Endothelial cell of umbilical vein (primary cell): ENCODE measurements around the gene GNAL. TPM values are rescaled to one million over a fixed set of nuclear protein-coding genes. Genes with fewer than 3 reads are reported as not detected.

Source experiments
- BruUV-seq: library from RNA; stranded (reverse); fragments of 400-500 nt; replicated peaks from 2 replicates; lab custom pipeline; 2021; lab: Mats Ljungman, UMichigan
- CTCF ChIA-PET: fragments of 300-600, 350-600 bp; sonication (Branson Sonifier 250); formaldehyde crosslinking; loops from one replicate; lab custom pipeline; 2021; ENCODE audit warnings: antibody characterized with exemption, inconsistent platforms; lab: Charles Lee
- POLR2A ChIA-PET: fragments of 300-600, 350-600 bp; sonication (Branson Sonifier 250); formaldehyde crosslinking; loops from one replicate; lab custom pipeline; 2021; ENCODE audit warnings: antibody characterized with exemption, inconsistent platforms; lab: Charles Lee
- DNase-seq: peaks from one replicate; pipeline ENCODE4 v3.0.0-alpha.2; 2011; ENCODE audit warnings: low read depth, low spot score
- FAIRE-seq: peaks from 2 replicates; lab custom pipeline; 2011; peaks lifted over from hg19 to GRCh38; lab: Jason Lieb, UNC
- H2AFZ ChIP-seq: 2 replicates; pipeline ENCODE4 v1.6.0; 2012; ENCODE audit warnings: low read depth, low read length, control low read depth, inconsistent platforms
- H3K27ac ChIP-seq: 2 replicates; pipeline ENCODE4 v1.5.1; 2011; ENCODE audit warnings: low read depth, mild to moderate bottlenecking, control low read depth, low read length, moderate library complexity; ENCODE audit not compliant: insufficient read depth
- H3K27me3 ChIP-seq, 2 experiments: 2 replicates each; pipeline versions ENCODE4 v1.6.0 to v1.6.1; 2011; ENCODE audit warnings: low read length in 2 of 2, mixed read lengths in 1 of 2; ENCODE audit not compliant: control insufficient read depth in 2 of 2, insufficient read depth in 2 of 2
- H3K36me3 ChIP-seq, 2 experiments: 2 replicates in 1 of 2; 3 replicates in 1 of 2; pipeline ENCODE4 v1.5.1; 2011; ENCODE audit warnings: low read length in 2 of 2, mild to moderate bottlenecking in 1 of 2, moderate library complexity in 1 of 2; ENCODE audit not compliant: control insufficient read depth in 2 of 2, insufficient read depth in 2 of 2; ENCODE audit errors: extremely low read depth in 1 of 2
- H3K4me1 ChIP-seq: 3 replicates; pipeline ENCODE4 v1.5.1; 2011; ENCODE audit warnings: mild to moderate bottlenecking, low read length; ENCODE audit not compliant: control insufficient read depth, insufficient read depth; ENCODE audit errors: extremely low read depth
- H3K4me2 ChIP-seq: 2 replicates; pipeline ENCODE4 v1.6.1; 2011; ENCODE audit warnings: low read length, control low read depth, mixed read lengths; ENCODE audit not compliant: insufficient read depth
- H3K4me3 ChIP-seq, 3 experiments: fragments of 200-600 bp in 1 of 3; sonication (generic), shearing (Covaris generic) in 1 of 3; replicated peaks in 1 of 3; 2 replicates each; pipeline ENCODE4 v1.5.1; 2011 to 2016; ENCODE audit warnings: control low read depth in 3 of 3, low read length in 3 of 3, mild to moderate bottlenecking in 2 of 3, inconsistent platforms in 1 of 3, low read depth in 1 of 3, moderate library complexity in 1 of 3; ENCODE audit not compliant: insufficient read depth in 1 of 3
- H3K79me2 ChIP-seq: 2 replicates; pipeline ENCODE4 v1.6.0; 2012; ENCODE audit warnings: low read length, inconsistent platforms; ENCODE audit not compliant: control insufficient read depth, insufficient read depth
- H3K9ac ChIP-seq: replicated peaks from 2 replicates; pipeline ENCODE3; 2011; ENCODE audit warnings: low read length, control low read depth; ENCODE audit not compliant: insufficient read depth; ENCODE audit errors: extremely low read depth
- H3K9me1 ChIP-seq: replicated peaks from 3 replicates; pipeline ENCODE4 v1.6.0; 2011; ENCODE audit warnings: mild to moderate bottlenecking, low read length; ENCODE audit not compliant: control insufficient read depth, insufficient read depth; ENCODE audit errors: extremely low read depth
- H3K9me3 ChIP-seq: replicated peaks from 2 replicates; pipeline ENCODE4 v1.5.1; 2012; ENCODE audit warnings: low read length, inconsistent platforms; ENCODE audit not compliant: control insufficient read depth, insufficient read depth
- H4K20me1 ChIP-seq: replicated peaks from 2 replicates; pipeline ENCODE3; 2011; ENCODE audit warnings: mild to moderate bottlenecking, low read length; ENCODE audit not compliant: control insufficient read depth, insufficient read depth; ENCODE audit errors: extremely low read depth
- GATA2 ChIP-seq: IDR thresholded peaks from 2 replicates; pipeline ENCODE4 v1.7.0; 2011; ENCODE audit warnings: low read depth, mild to moderate bottlenecking, moderate library complexity, mixed read lengths, low read length; ENCODE audit not compliant: insufficient read length, insufficient read depth
- JUN ChIP-seq: IDR thresholded peaks from 2 replicates; pipeline ENCODE4 v1.6.1; 2011; ENCODE audit warnings: borderline replicate concordance, low read depth; ENCODE audit not compliant: insufficient read length, insufficient read depth
- MYC ChIP-seq: IDR thresholded peaks from one replicate; pipeline ENCODE4 v1.6.1; 2011; ENCODE audit warnings: mild to moderate bottlenecking, low read depth, low read length
- POLR2A ChIP-seq: IDR thresholded peaks from 2 replicates; pipeline ENCODE4 v1.6.1; 2012; ENCODE audit warnings: low read depth, mild to moderate bottlenecking, control low read depth, low read length
- POLR2AphosphoS5 ChIP-seq: IDR thresholded peaks from 2 replicates; pipeline ENCODE4 v1.6.1; 2012; ENCODE audit warnings: low read depth, mild to moderate bottlenecking, control low read depth, low read length, moderate library complexity; ENCODE audit not compliant: insufficient read depth
- dilution Hi-C: fragments of 300-500 bp; cut with MboI; formaldehyde crosslinking; loops from one replicate; pipeline ENCODE4 v1.15.0; 2019; ENCODE audit warnings: low sequenced_read_pairs; ENCODE audit not compliant: extremely low pct_ligation_motif_present
- intact Hi-C: fragments of 100-400 bp; cut with micrococcal nuclease; formaldehyde crosslinking; loops from one replicate; pipeline ENCODE4 v1.10.0; 2022
- polyA plus RNA-seq, 4 experiments: library from polyadenylated mRNA; depleted of rRNA in 3 of 4; stranded (reverse) in 3 of 4; unstranded in 1 of 4; fragments of >200 nt; gene quantifications; 2 replicates each; pipeline versions ENCODE4 v1.2.1 to v1.2.3, GENCODE V29; 2011 to 2012; ENCODE audit warnings: missing spikeins in 1 of 4
- total RNA-seq: library from RNA; stranded (reverse); gene quantifications from 2 replicates; pipeline ENCODE4 v1.2.3, GENCODE V29; 2021
- TF ChIP-seq, protein P1 (sequence below), 2 donors: IDR thresholded peaks; 1 replicate in 1 of 2; 2 replicates in 1 of 2; pipeline ENCODE4 v1.5.1; 2011; ENCODE audit warnings: low read length in 2 of 2, mild to moderate bottlenecking in 2 of 2, moderate library complexity in 2 of 2, control low read depth in 1 of 2, inconsistent platforms in 1 of 2, low read depth in 1 of 2; ENCODE audit not compliant: insufficient read depth in 1 of 2; ENCODE audit errors: extremely low read depth in 1 of 2
- TF ChIP-seq, protein P2 (sequence below): IDR thresholded peaks from 2 replicates; pipeline ENCODE4 v1.6.1; 2011; ENCODE audit not compliant: insufficient read depth, insufficient read length

The GNAL gene
- total and polyA plus RNA-seq, 2 donors (not counting 3 experiments of a cell fraction or from before 2014, with no cell fraction given), result 0.07 to 0.73 TPM

DNA sequence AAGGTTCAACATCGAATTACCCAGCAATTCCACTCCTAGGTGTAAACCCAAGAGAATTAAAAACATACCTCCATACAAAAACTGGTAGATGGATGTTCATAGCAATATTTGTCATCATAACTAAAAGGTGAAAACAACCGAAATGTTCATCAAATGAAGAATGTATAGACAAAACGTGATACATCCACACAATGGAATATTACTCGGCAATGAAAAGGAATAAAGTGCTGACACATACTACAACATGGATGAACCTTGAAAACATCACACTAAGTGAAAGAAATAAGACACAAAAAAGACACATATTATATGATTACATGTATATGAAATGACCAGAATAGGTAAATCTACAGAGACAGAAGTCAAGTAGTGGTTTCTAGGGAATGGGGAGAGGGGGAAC is 141.5 kb downstream of the GNAL start:
- no peak for TF ChIP-seq POLR2A
- TF ChIP-seq POLR2AphosphoS5, result no peak
- TF ChIP-seq, protein P1, sequence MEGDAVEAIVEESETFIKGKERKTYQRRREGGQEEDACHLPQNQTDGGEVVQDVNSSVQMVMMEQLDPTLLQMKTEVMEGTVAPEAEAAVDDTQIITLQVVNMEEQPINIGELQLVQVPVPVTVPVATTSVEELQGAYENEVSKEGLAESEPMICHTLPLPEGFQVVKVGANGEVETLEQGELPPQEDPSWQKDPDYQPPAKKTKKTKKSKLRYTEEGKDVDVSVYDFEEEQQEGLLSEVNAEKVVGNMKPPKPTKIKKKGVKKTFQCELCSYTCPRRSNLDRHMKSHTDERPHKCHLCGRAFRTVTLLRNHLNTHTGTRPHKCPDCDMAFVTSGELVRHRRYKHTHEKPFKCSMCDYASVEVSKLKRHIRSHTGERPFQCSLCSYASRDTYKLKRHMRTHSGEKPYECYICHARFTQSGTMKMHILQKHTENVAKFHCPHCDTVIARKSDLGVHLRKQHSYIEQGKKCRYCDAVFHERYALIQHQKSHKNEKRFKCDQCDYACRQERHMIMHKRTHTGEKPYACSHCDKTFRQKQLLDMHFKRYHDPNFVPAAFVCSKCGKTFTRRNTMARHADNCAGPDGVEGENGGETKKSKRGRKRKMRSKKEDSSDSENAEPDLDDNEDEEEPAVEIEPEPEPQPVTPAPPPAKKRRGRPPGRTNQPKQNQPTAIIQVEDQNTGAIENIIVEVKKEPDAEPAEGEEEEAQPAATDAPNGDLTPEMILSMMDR (IDR thresholded peaks at IDR 0.05; ENCODE audit: extremely low read depth in 1 of 2, insufficient read depth in 1 of 2, low read depth in 1 of 2, low read length in 2 of 2), result no peak
- no peak for TF ChIP-seq JUN
- TF ChIP-seq, protein P2, sequence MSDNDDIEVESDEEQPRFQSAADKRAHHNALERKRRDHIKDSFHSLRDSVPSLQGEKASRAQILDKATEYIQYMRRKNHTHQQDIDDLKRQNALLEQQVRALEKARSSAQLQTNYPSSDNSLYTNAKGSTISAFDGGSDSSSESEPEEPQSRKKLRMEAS, result no peak
- TF ChIP-seq GATA2, result no peak
- TF ChIP-seq MYC, result no peak
- BruUV-seq, result no TSS peak
- no peaks in the 10 kb centered on the region for H3K36me3 ChIP-seq
- H4K20me1 ChIP-seq, result no peaks in the 10 kb centered on the region
- DNase-seq, result no peak
- no peak overlapping the region for H3K27ac ChIP-seq
- POLR2A ChIA-PET, result no interaction called here
- no peak overlapping the region for H3K4me3 ChIP-seq
- H3K9me3 ChIP-seq, result no peaks in the 10 kb centered on the region
- no peak overlapping the region for H3K4me2 ChIP-seq
- H3K4me1 ChIP-seq, result no peaks in the 10 kb centered on the region
- CTCF ChIA-PET, result no interaction called here
- H3K79me2 ChIP-seq, result no peaks in the 10 kb centered on the region
- H3K27me3 ChIP-seq, result no peaks in the 10 kb centered on the region
- no peak overlapping the region for H3K9ac ChIP-seq
- no peak overlapping the region for H2AFZ ChIP-seq
- intact Hi-C loops, result no loop called here
- no peak for FAIRE-seq
- dilution Hi-C loops, result no loop called here
- no peaks in the 10 kb centered on the region for H3K9me1 ChIP-seq
